Vagina (tissue), 2 donors: ENCODE results near the gene PPIL6.

Experiments
- CTCF ChIP-seq, 3 experiments: fragments of 450-650 bp in 2 of 3; fragments of 200-600 bp in 1 of 3; sonication (generic) in 1 of 3; IDR thresholded peaks; one replicate each; pipeline ENCODE4 v1.5.1; 2017 to 2019; ENCODE audit warnings: antibody characterized with exemption in 3 of 3, mild to moderate bottlenecking in 2 of 3, moderate library complexity in 2 of 3
- POLR2A ChIP-seq, 2 donors: fragments of 450-650 bp; IDR thresholded peaks; one replicate each; pipeline ENCODE4 v1.6.1; 2017; ENCODE audit warnings: antibody characterized with exemption in 2 of 2, mild to moderate bottlenecking in 2 of 2, moderate library complexity in 2 of 2
- POLR2AphosphoS5 ChIP-seq, 2 donors: sonication (generic); formaldehyde crosslinking; IDR thresholded peaks; one replicate each; pipeline ENCODE4 v1.9.0; 2017; ENCODE audit warnings: antibody characterized with exemption in 2 of 2, mild to moderate bottlenecking in 2 of 2, low read depth in 1 of 2; ENCODE audit not compliant: insufficient read depth in 1 of 2

DNA sequence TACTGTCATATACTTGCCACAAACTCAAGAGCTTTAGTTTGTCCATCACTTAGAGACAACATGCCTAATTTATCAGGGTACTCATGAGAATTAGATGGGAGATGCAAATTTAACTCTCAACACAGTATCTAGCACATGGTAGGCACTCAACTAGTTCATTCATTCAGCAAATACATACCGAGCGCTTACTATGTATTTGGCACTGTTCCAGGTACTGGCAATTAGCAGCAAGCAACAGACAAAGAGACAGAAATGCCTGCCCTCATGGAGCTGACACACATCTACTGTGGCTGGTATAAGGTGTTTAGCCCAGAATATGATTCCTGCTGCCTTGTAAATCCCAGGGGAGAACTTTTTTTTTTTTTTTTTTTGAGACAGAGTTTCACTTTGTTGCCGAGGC lies 10.4 kb upstream of the PPIL6 start:
- TF ChIP-seq CTCF (IDR thresholded peaks at IDR 0.05) (no peak), POLR2A (IDR thresholded peaks at IDR 0.05) (no peak), POLR2AphosphoS5 (IDR thresholded peaks at IDR 0.05; ENCODE audit: insufficient read depth in 1 of 2, low read depth in 1 of 2) (no peak)
